Measurements from ENCODE around the gene VPS18.

The VPS18 gene

GRCh38 chr15:40900256-40901052, 6.2 kb downstream of the VPS18 start:
- no peak for DNase-seq (ENCODE audit: low read depth in 2 of 2, low spot score in 1 of 2)

GRCh38 chr15:40901053-40901443, 6.8 kb downstream of the VPS18 start:
- no peak for DNase-seq (ENCODE audit: low read depth in 2 of 2, low spot score in 1 of 2)

- no peak for DNase-seq (ENCODE audit: low read depth in 2 of 2, low spot score in 1 of 2)
Observed at GRCh38 chr15:40902605-40903561, 8.6 kb downstream of the VPS18 start.

- no peak for DNase-seq (ENCODE audit: low read depth in 2 of 2, low spot score in 1 of 2)
Observed at GRCh38 chr15:40904552-40905201, 10.4 kb downstream of the VPS18 start.

GRCh38 chr15:40906091-40906990, 12.1 kb downstream of the VPS18 start:
- peak in 1 of 2 donors; percentile 60 for DNase-seq (ENCODE audit: low read depth in 2 of 2, low spot score in 1 of 2)

GRCh38 chr15:40906991-40907802, 12.9 kb downstream of the VPS18 start:
- DNase-seq (ENCODE audit: low read depth in 2 of 2, low spot score in 1 of 2): no peak

- DNase-seq (ENCODE audit: low read depth in 2 of 2, low spot score in 1 of 2): no peak
Observed at GRCh38 chr15:40908095-40908494, 13.8 kb downstream of the VPS18 start.

- no peak for DNase-seq (ENCODE audit: low read depth in 2 of 2, low spot score in 1 of 2)
Observed at GRCh38 chr15:40909662-40910630, 15.7 kb downstream of the VPS18 start.

GRCh38 chr15:40911141-40911540, 16.9 kb downstream of the VPS18 start:
- DNase-seq (ENCODE audit: low read depth in 2 of 2, low spot score in 1 of 2): no peak

- no peak for DNase-seq (ENCODE audit: low read depth in 2 of 2, low spot score in 1 of 2)
Observed at GRCh38 chr15:40911693-40912092, 17.4 kb downstream of the VPS18 start.

GRCh38 chr15:40912478-40912877, 18.2 kb downstream of the VPS18 start:
- DNase-seq (ENCODE audit: low read depth in 2 of 2, low spot score in 1 of 2): no peak

- DNase-seq (ENCODE audit: low read depth in 2 of 2, low spot score in 1 of 2): no peak
Observed at GRCh38 chr15:40914013-40914412, 19.8 kb downstream of the VPS18 start.

GRCh38 chr15:40914486-40914885, 20.2 kb downstream of the VPS18 start:
- DNase-seq (ENCODE audit: low read depth in 2 of 2, low spot score in 1 of 2): no peak

- DNase-seq (ENCODE audit: low read depth in 2 of 2, low spot score in 1 of 2): no peak
Observed at GRCh38 chr15:40915116-40915661, 20.9 kb downstream of the VPS18 start.

GRCh38 chr15:40915679-40916078, 21.4 kb downstream of the VPS18 start:
- DNase-seq (ENCODE audit: low read depth in 2 of 2, low spot score in 1 of 2): no peak

- DNase-seq (ENCODE audit: low read depth in 2 of 2, low spot score in 1 of 2): no peak
Observed at GRCh38 chr15:40917585-40917984, 23.3 kb downstream of the VPS18 start.

- no peak for DNase-seq (ENCODE audit: low read depth in 2 of 2, low spot score in 1 of 2)
Observed at GRCh38 chr15:40918146-40918798, 24.0 kb downstream of the VPS18 start.
